Measurements from ENCODE around the gene TAF4.

Gene TAF4

GRCh38 chr20:62010551-62011402 is 54.9 kb downstream of the TAF4 start:
- H3K4me3 ChIP-seq (ENCODE audit: low read length), result no peak overlapping the region
- no peaks in the 10 kb centered on the region for H4K20me1 ChIP-seq (ENCODE audit: insufficient read depth, low read length)
- H3K9ac ChIP-seq (ENCODE audit: low read length), result no peak overlapping the region
- TF ChIP-seq EZH2phosphoT487 (IDR thresholded peaks at IDR 0.05; ENCODE audit: low read length) (no peak), EZH2 (optimal IDR thresholded peaks at IDR 0.05; ENCODE audit: low read depth, low read length) (no peak), CTCF (IDR thresholded peaks at IDR 0.05; ENCODE audit: low read length) (peak; percentile 62)
- H3K79me2 ChIP-seq (ENCODE audit: low read length), result peaks cover 26% of the 10 kb centered on the region
- H3K9me2 ChIP-seq (replicated peaks; ENCODE audit: insufficient read depth, low read length), result no peaks in the 10 kb centered on the region
- H3K4me2 ChIP-seq (ENCODE audit: low read depth, low read length), result no peak overlapping the region
- H3K4me1 ChIP-seq (ENCODE audit: low read length), result no peaks in the 10 kb centered on the region
- no peaks in the 10 kb centered on the region for H3F3A ChIP-seq (ENCODE audit: insufficient read depth, low read length)
- H3K27me3 ChIP-seq (replicated peaks; ENCODE audit: insufficient read depth, low read length), result no peaks in the 10 kb centered on the region
- H3K36me3 ChIP-seq (replicated peaks; ENCODE audit: insufficient read depth, low read length), result peaks cover 3% of the 10 kb centered on the region; the same call in 1 of the 2 replicates
- no peaks in the 10 kb centered on the region for H3K9me3 ChIP-seq (replicated peaks; ENCODE audit: insufficient read depth, low read length)
- DNase-seq, result peak; percentile 25
- H3K27ac ChIP-seq (ENCODE audit: low read length), result no peak overlapping the region
- H2AFZ ChIP-seq (ENCODE audit: low read length), result no peak overlapping the region

- DNase-seq, result no peak
- Histone ChIP-seq H3K4me3 (ENCODE audit: low read length) (no peak overlapping the region), H4K20me1 (ENCODE audit: insufficient read depth, low read length) (no peaks in the 10 kb centered on the region), H3K4me2 (ENCODE audit: low read depth, low read length) (no peak overlapping the region), H3K4me1 (ENCODE audit: low read length) (no peaks in the 10 kb centered on the region), H3K9me2 (replicated peaks; ENCODE audit: insufficient read depth, low read length) (no peaks in the 10 kb centered on the region), H2AFZ (ENCODE audit: low read length) (no peak overlapping the region), H3K79me2 (ENCODE audit: low read length) (peaks cover 18% of the 10 kb centered on the region), H3K9ac (ENCODE audit: low read length) (no peak overlapping the region), H3K9me3 (replicated peaks; ENCODE audit: insufficient read depth, low read length) (no peaks in the 10 kb centered on the region), H3K27me3 (replicated peaks; ENCODE audit: insufficient read depth, low read length) (no peaks in the 10 kb centered on the region), H3F3A (ENCODE audit: insufficient read depth, low read length) (no peaks in the 10 kb centered on the region), H3K36me3 (replicated peaks; ENCODE audit: insufficient read depth, low read length) (peaks cover 3% of the 10 kb centered on the region; the same call in 1 of the 2 replicates), H3K27ac (ENCODE audit: low read length) (no peak overlapping the region)
- no peak for TF ChIP-seq EZH2phosphoT487 (IDR thresholded peaks at IDR 0.05; ENCODE audit: low read length)
- no peak for TF ChIP-seq CTCF (IDR thresholded peaks at IDR 0.05; ENCODE audit: low read length)
- TF ChIP-seq EZH2 (optimal IDR thresholded peaks at IDR 0.05; ENCODE audit: low read depth, low read length), result no peak
Measured at GRCh38 chr20:62009869-62010445, 55.7 kb downstream of the TAF4 start.

DNA sequence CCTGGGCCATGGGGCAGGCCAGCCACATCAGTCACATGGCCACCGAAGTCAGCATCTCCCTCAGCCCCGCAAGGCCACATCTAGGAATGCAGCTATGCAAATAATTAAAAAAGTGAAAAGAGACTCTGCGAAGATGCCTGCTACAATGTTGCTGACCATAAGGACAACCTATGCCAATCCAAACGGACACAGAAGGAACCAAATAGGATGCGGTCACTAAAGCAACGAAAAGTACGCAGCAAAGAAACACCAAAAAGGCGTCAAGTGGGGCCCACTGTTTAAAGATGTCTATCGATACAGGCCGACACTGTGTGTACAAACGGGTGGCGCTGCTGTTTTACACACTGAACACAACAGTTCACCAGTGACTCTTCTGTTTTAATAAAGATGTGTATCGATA is 56.4 kb downstream of the TAF4 start:
- H4K20me1 ChIP-seq (ENCODE audit: insufficient read depth, low read length), result no peaks in the 10 kb centered on the region
- H3F3A ChIP-seq (ENCODE audit: insufficient read depth, low read length), result no peaks in the 10 kb centered on the region
- H3K9ac ChIP-seq (ENCODE audit: low read length), result no peak overlapping the region
- H3K4me2 ChIP-seq (ENCODE audit: low read depth, low read length), result no peak overlapping the region
- TF ChIP-seq EZH2phosphoT487 (IDR thresholded peaks at IDR 0.05; ENCODE audit: low read length), result no peak
- no peak for TF ChIP-seq CTCF (IDR thresholded peaks at IDR 0.05; ENCODE audit: low read length)
- no peak for TF ChIP-seq EZH2 (optimal IDR thresholded peaks at IDR 0.05; ENCODE audit: low read depth, low read length)
- no peak overlapping the region for H3K4me3 ChIP-seq (ENCODE audit: low read length)
- H3K9me3 ChIP-seq (replicated peaks; ENCODE audit: insufficient read depth, low read length), result no peaks in the 10 kb centered on the region
- H3K9me2 ChIP-seq (replicated peaks; ENCODE audit: insufficient read depth, low read length), result no peaks in the 10 kb centered on the region
- peaks cover 13% of the 10 kb centered on the region for H3K79me2 ChIP-seq (ENCODE audit: low read length)
- H2AFZ ChIP-seq (ENCODE audit: low read length), result no peak overlapping the region
- peaks cover 3% of the 10 kb centered on the region; the same call in 1 of the 2 replicates for H3K36me3 ChIP-seq (replicated peaks; ENCODE audit: insufficient read depth, low read length)
- no peaks in the 10 kb centered on the region for H3K4me1 ChIP-seq (ENCODE audit: low read length)
- H3K27me3 ChIP-seq (replicated peaks; ENCODE audit: insufficient read depth, low read length), result no peaks in the 10 kb centered on the region
- DNase-seq, result no peak
- no peak overlapping the region for H3K27ac ChIP-seq (ENCODE audit: low read length)
